Measurements from ENCODE around the gene ESF1.

DNA sequence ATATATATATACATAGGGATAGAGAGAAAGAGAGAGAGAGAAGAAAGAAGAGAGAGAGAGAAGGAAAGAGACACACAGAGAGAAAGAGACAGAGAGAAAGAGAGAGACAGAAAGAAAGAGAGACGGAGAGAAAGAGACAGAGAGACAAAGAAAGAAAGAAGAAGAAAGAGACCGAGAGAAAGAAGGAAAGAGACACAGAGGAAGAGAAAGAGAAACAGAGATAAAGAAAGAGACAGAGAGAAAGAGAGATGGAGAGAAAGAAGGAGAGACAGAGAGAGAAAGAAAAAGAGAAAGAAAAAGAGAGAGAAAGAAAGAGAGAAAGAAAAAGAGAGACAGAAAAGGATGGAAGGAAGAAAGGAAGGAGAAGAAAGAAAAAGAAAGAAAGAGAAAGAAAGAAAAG is 99.1 kb downstream of the ESF1 start:
- TF ChIP-seq, protein P1, sequence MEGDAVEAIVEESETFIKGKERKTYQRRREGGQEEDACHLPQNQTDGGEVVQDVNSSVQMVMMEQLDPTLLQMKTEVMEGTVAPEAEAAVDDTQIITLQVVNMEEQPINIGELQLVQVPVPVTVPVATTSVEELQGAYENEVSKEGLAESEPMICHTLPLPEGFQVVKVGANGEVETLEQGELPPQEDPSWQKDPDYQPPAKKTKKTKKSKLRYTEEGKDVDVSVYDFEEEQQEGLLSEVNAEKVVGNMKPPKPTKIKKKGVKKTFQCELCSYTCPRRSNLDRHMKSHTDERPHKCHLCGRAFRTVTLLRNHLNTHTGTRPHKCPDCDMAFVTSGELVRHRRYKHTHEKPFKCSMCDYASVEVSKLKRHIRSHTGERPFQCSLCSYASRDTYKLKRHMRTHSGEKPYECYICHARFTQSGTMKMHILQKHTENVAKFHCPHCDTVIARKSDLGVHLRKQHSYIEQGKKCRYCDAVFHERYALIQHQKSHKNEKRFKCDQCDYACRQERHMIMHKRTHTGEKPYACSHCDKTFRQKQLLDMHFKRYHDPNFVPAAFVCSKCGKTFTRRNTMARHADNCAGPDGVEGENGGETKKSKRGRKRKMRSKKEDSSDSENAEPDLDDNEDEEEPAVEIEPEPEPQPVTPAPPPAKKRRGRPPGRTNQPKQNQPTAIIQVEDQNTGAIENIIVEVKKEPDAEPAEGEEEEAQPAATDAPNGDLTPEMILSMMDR (IDR thresholded peaks at IDR 0.05) = no peak
- no peak for TF ChIP-seq ZFX (IDR thresholded peaks at IDR 0.05; ENCODE audit: borderline replicate concordance)
